PFSK-1 (cell line): ENCODE data around the gene SLIT3.

Experiments used
- FOXP2 ChIP-seq: optimal IDR thresholded peaks from 2 replicates; pipeline ENCODE3; 2011; ENCODE audit warnings: borderline replicate concordance, control low read depth, inconsistent platforms; ENCODE audit not compliant: insufficient read depth; ENCODE audit errors: extremely low read length, extremely low read depth
- POLR2AphosphoS5 ChIP-seq: IDR thresholded peaks from 2 replicates; pipeline ENCODE4 v1.6.1; 2012; ENCODE audit warnings: low read depth, mild to moderate bottlenecking, control low read depth, low read length, moderate library complexity
- SIN3A ChIP-seq: IDR thresholded peaks from 2 replicates; pipeline ENCODE4 v1.6.1; 2012; ENCODE audit warnings: mild to moderate bottlenecking, low read length, moderate library complexity, borderline replicate concordance; ENCODE audit not compliant: insufficient read depth
- TAF1 ChIP-seq: IDR thresholded peaks from 2 replicates; pipeline ENCODE4 v1.6.1; 2012; ENCODE audit warnings: low read length, control low read depth, borderline replicate concordance; ENCODE audit not compliant: insufficient read depth
- TF ChIP-seq, protein P1 (sequence below), 2 experiments: IDR thresholded peaks; 2 replicates each; pipeline versions ENCODE4 v1.6.1 to v1.8.0; 2011 to 2012; ENCODE audit warnings: low read depth in 2 of 2, low read length in 2 of 2, control low read depth in 1 of 2, inconsistent platforms in 1 of 2, mild to moderate bottlenecking in 1 of 2, moderate library complexity in 1 of 2; ENCODE audit not compliant: insufficient read depth in 1 of 2

SLIT3 gene

DNA sequence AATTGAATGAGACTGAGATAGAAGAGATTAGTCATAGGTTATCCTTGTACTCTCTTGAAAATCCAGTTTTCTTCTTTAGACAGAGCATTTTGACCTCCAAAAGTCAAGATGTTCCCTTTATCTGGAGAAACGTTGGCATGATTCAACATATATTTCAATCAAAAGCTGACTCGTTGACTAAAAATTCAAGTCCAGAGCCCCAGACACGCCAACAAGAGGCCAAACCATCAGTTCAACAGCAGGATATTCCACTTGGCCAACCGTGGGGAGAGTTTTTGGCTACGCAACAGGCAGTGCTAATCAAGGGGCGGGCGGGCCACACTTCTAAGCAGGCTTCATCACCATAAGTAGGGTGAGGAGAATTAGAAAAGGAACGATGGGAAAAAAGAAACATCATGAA, 119.1 kb downstream of the SLIT3 start:
- TF ChIP-seq SIN3A, result no peak
- no peak for TF ChIP-seq POLR2AphosphoS5

DNA sequence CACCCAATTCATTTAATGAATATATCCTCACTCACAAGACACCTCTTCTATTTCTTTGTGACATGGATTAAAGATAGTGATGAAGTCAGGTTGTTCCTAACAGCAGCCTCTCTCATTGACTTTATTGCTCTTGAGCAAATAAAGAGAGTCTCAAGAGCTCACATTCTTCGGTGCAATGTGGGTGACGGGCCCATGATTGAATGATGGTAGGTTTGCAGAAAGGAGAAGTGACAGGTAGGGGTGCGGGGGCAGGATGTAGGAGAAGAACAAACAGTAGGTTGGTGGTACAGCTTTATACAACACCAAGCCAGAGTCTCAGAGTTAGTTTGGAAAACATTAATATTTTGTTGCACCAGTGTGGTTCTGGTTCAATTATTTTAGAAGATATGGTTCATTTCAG, 122.2 kb downstream of the SLIT3 start:
- TF ChIP-seq POLR2AphosphoS5, result no peak
- no peak for TF ChIP-seq SIN3A
- TF ChIP-seq, protein P1, sequence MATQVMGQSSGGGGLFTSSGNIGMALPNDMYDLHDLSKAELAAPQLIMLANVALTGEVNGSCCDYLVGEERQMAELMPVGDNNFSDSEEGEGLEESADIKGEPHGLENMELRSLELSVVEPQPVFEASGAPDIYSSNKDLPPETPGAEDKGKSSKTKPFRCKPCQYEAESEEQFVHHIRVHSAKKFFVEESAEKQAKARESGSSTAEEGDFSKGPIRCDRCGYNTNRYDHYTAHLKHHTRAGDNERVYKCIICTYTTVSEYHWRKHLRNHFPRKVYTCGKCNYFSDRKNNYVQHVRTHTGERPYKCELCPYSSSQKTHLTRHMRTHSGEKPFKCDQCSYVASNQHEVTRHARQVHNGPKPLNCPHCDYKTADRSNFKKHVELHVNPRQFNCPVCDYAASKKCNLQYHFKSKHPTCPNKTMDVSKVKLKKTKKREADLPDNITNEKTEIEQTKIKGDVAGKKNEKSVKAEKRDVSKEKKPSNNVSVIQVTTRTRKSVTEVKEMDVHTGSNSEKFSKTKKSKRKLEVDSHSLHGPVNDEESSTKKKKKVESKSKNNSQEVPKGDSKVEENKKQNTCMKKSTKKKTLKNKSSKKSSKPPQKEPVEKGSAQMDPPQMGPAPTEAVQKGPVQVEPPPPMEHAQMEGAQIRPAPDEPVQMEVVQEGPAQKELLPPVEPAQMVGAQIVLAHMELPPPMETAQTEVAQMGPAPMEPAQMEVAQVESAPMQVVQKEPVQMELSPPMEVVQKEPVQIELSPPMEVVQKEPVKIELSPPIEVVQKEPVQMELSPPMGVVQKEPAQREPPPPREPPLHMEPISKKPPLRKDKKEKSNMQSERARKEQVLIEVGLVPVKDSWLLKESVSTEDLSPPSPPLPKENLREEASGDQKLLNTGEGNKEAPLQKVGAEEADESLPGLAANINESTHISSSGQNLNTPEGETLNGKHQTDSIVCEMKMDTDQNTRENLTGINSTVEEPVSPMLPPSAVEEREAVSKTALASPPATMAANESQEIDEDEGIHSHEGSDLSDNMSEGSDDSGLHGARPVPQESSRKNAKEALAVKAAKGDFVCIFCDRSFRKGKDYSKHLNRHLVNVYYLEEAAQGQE (IDR thresholded peaks at IDR 0.05; ENCODE audit: insufficient read depth in 1 of 2, low read depth in 2 of 2, low read length in 2 of 2), result no peak
- no peak for TF ChIP-seq FOXP2
- no peak for TF ChIP-seq TAF1

DNA sequence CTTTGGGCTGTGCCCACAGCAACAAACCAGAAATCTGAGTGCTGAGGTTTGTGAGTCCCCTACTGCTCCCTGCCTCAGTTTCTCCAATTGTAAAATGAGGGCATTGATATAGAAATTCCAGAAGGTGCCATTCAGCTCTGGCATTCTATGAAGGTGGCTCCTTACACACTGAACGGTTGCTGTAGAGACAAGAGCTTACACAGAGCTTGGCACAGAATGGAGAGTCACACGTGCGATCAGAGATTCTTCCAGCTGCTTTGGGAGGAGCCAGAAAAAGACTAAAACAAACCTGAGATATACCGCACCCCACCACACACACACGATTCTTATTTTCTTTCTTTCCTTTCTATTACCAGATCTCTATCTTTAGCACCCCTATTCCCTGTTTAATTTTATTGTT, 122.7 kb downstream of the SLIT3 start:
- TF ChIP-seq POLR2AphosphoS5 (no peak), FOXP2 (no peak), SIN3A (no peak), TAF1 (no peak)
- TF ChIP-seq, protein P1 (IDR thresholded peaks at IDR 0.05; ENCODE audit: insufficient read depth in 1 of 2, low read depth in 2 of 2, low read length in 2 of 2), result no peak

- no peak for TF ChIP-seq FOXP2
- TF ChIP-seq SIN3A, result no peak
- TF ChIP-seq TAF1, result no peak
- TF ChIP-seq, protein P1 (IDR thresholded peaks at IDR 0.05; ENCODE audit: insufficient read depth in 1 of 2, low read depth in 2 of 2, low read length in 2 of 2), result no peak
- no peak for TF ChIP-seq POLR2AphosphoS5
Observed at GRCh38 chr5:169176709-169177694, 123.9 kb downstream of the SLIT3 start.

GRCh38 chr5:169175733-169176132, 125.2 kb downstream of the SLIT3 start:
- TF ChIP-seq POLR2AphosphoS5 (no peak), FOXP2 (no peak), SIN3A (no peak), TAF1 (no peak)
- TF ChIP-seq, protein P1 (IDR thresholded peaks at IDR 0.05; ENCODE audit: insufficient read depth in 1 of 2, low read depth in 2 of 2, low read length in 2 of 2), result no peak
